Measurements from ENCODE around the gene IL20RA. TPM values are rescaled to one million over a fixed set of nuclear protein-coding genes. Genes with fewer than 3 reads are reported as not detected.

Gene IL20RA
- total and polyA plus RNA-seq, 5 donors from 2014 or later: not detected

GRCh38 chr6:137001977-137002302 lies 42.8 kb downstream of the IL20RA start:
- Histone ChIP-seq H3K36me3 (ENCODE audit: control insufficient read depth, insufficient read depth, low read length) (no peaks in the 10 kb centered on the region), H3K27ac (ENCODE audit: insufficient read depth, low read length, poor library complexity, severe bottlenecking) (no peak overlapping the region), H3K4me1 (ENCODE audit: control insufficient read depth, insufficient read depth, low read length, poor library complexity, severe bottlenecking) (no peaks in the 10 kb centered on the region), H3K27me3 (ENCODE audit: control insufficient read depth, insufficient read depth, low read length) (peaks cover 2% of the 10 kb centered on the region), H3K4me3 (ENCODE audit: low read depth, low read length) (no peak overlapping the region), H3K9me3 (ENCODE audit: control insufficient read depth in 2 of 2, low read length in 2 of 2) (no peaks in the 10 kb centered on the region)
- Mint-ChIP-seq H3K9me3 (no peaks in the 10 kb centered on the region), H3K27ac (no peak overlapping the region), H3K36me3 (no peaks in the 10 kb centered on the region), H3K4me1 (no peaks in the 10 kb centered on the region), H3K4me3 (no peak overlapping the region), H3K27me3 (peaks cover 28% of the 10 kb centered on the region)
- ATAC-seq (ENCODE audit: low read depth in 2 of 2) (no peak), DNase-seq (no peak)

GRCh38 chr6:137001299-137001976 lies 43.3 kb downstream of the IL20RA start:
- Mint-ChIP-seq H3K36me3 (no peaks in the 10 kb centered on the region), H3K27me3 (peaks cover 29% of the 10 kb centered on the region), H3K4me3 (no peak overlapping the region), H3K4me1 (no peaks in the 10 kb centered on the region), H3K27ac (no peak overlapping the region), H3K9me3 (no peaks in the 10 kb centered on the region)
- Histone ChIP-seq H3K4me1 (ENCODE audit: control insufficient read depth, insufficient read depth, low read length, poor library complexity, severe bottlenecking) (no peaks in the 10 kb centered on the region), H3K27me3 (ENCODE audit: control insufficient read depth, insufficient read depth, low read length) (peaks cover 2% of the 10 kb centered on the region), H3K4me3 (ENCODE audit: low read depth, low read length) (no peak overlapping the region), H3K36me3 (ENCODE audit: control insufficient read depth, insufficient read depth, low read length) (no peaks in the 10 kb centered on the region), H3K27ac (ENCODE audit: insufficient read depth, low read length, poor library complexity, severe bottlenecking) (no peak overlapping the region), H3K9me3 (ENCODE audit: control insufficient read depth in 2 of 2, low read length in 2 of 2) (no peaks in the 10 kb centered on the region)
- ATAC-seq (ENCODE audit: low read depth in 2 of 2): no peak
- DNase-seq: no peak

- Mint-ChIP-seq H3K4me1 (no peaks in the 10 kb centered on the region), H3K36me3 (no peaks in the 10 kb centered on the region)
Observed at GRCh38 chr6:137000825-137001224, 43.9 kb downstream of the IL20RA start.

GRCh38 chr6:136995521-136995920 lies 49.2 kb downstream of the IL20RA start:
- Histone ChIP-seq H3K4me1 (ENCODE audit: control insufficient read depth, insufficient read depth, low read length, poor library complexity, severe bottlenecking) (no peaks in the 10 kb centered on the region), H3K27ac (ENCODE audit: insufficient read depth, low read length, poor library complexity, severe bottlenecking) (no peak overlapping the region), H3K9me3 (ENCODE audit: control insufficient read depth in 2 of 2, low read length in 2 of 2) (no peaks in the 10 kb centered on the region), H3K36me3 (ENCODE audit: control insufficient read depth, insufficient read depth, low read length) (no peaks in the 10 kb centered on the region), H3K4me3 (ENCODE audit: low read depth, low read length) (no peak overlapping the region), H3K27me3 (ENCODE audit: control insufficient read depth, insufficient read depth, low read length) (peaks cover 15% of the 10 kb centered on the region)
- H3K4me3 Mint-ChIP-seq: no peak overlapping the region
- no peaks in the 10 kb centered on the region for H3K4me1 Mint-ChIP-seq
- DNase-seq (no peak), ATAC-seq (ENCODE audit: low read depth in 2 of 2) (no peak)
- H3K27ac Mint-ChIP-seq: no peak overlapping the region
- no peaks in the 10 kb centered on the region for H3K36me3 Mint-ChIP-seq
- H3K9me3 Mint-ChIP-seq: peaks cover 0 to 2% (median 0%) of the 10 kb centered on the region in 7 donors
- peaks cover 45% of the 10 kb centered on the region for H3K27me3 Mint-ChIP-seq

More at GRCh38 chr6:137000825-137001224, 43.9 kb downstream of the IL20RA start:
- peaks cover 35% of the 10 kb centered on the region for H3K27me3 Mint-ChIP-seq
- no peaks in the 10 kb centered on the region for H3K36me3 ChIP-seq (ENCODE audit: control insufficient read depth, insufficient read depth, low read length)
- H3K27ac ChIP-seq (ENCODE audit: insufficient read depth, low read length, poor library complexity, severe bottlenecking): no peak overlapping the region
- H3K27ac Mint-ChIP-seq: no peak overlapping the region
- peaks cover 3% of the 10 kb centered on the region for H3K27me3 ChIP-seq (ENCODE audit: control insufficient read depth, insufficient read depth, low read length)
- H3K4me1 ChIP-seq (ENCODE audit: control insufficient read depth, insufficient read depth, low read length, poor library complexity, severe bottlenecking): no peaks in the 10 kb centered on the region
- H3K9me3 Mint-ChIP-seq: no peaks in the 10 kb centered on the region
- no peaks in the 10 kb centered on the region for H3K9me3 ChIP-seq (ENCODE audit: control insufficient read depth in 2 of 2, low read length in 2 of 2)
- H3K4me3 Mint-ChIP-seq: no peak overlapping the region
- no peak overlapping the region for H3K4me3 ChIP-seq (ENCODE audit: low read depth, low read length)
- no peak for DNase-seq
- ATAC-seq (ENCODE audit: low read depth in 2 of 2): no peak

DNA sequence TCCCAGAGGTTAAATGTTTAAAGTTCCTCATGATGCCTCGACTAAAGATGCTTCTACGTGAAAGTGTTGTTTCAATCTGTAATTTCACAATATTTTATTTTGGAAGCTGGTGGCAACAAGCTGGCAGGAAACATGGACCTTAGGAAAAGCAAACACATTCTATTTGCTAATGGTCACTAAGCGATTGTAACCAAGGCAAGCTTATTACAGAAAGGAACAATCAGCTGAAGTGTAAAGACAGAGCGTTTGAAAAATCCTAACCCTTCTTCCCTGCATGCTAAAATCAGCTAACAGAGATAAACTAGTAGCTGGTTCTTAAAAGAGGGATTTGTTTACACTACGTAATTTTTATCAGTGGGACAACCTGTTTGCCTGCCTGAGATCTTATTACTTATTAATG lies 50.0 kb downstream of the IL20RA start:
- Mint-ChIP-seq H3K4me3 (no peak overlapping the region), H3K9me3 (peaks cover 0 to 2% (median 0%) of the 10 kb centered on the region in 7 donors), H3K36me3 (no peaks in the 10 kb centered on the region), H3K27me3 (peaks cover 49% of the 10 kb centered on the region), H3K27ac (no peak overlapping the region), H3K4me1 (peaks cover 0 to 3% (median 0%) of the 10 kb centered on the region in 4 donors)
- Histone ChIP-seq H3K27ac (ENCODE audit: insufficient read depth, low read length, poor library complexity, severe bottlenecking) (no peak overlapping the region), H3K9me3 (ENCODE audit: control insufficient read depth in 2 of 2, low read length in 2 of 2) (no peaks in the 10 kb centered on the region), H3K4me3 (ENCODE audit: low read depth, low read length) (no peak overlapping the region), H3K36me3 (ENCODE audit: control insufficient read depth, insufficient read depth, low read length) (no peaks in the 10 kb centered on the region), H3K4me1 (ENCODE audit: control insufficient read depth, insufficient read depth, low read length, poor library complexity, severe bottlenecking) (peaks cover 1% of the 10 kb centered on the region), H3K27me3 (ENCODE audit: control insufficient read depth, insufficient read depth, low read length) (peaks cover 20% of the 10 kb centered on the region)
- no peak for DNase-seq
- no peak for ATAC-seq (ENCODE audit: low read depth in 2 of 2)

GRCh38 chr6:136992113-136992512 lies 52.7 kb downstream of the IL20RA start:
- Histone ChIP-seq H3K4me3 (ENCODE audit: low read depth, low read length) (no peak overlapping the region), H3K27me3 (ENCODE audit: control insufficient read depth, insufficient read depth, low read length) (peaks cover 39% of the 10 kb centered on the region), H3K27ac (ENCODE audit: insufficient read depth, low read length, poor library complexity, severe bottlenecking) (no peak overlapping the region), H3K9me3 (ENCODE audit: control insufficient read depth in 2 of 2, low read length in 2 of 2) (no peaks in the 10 kb centered on the region), H3K36me3 (ENCODE audit: control insufficient read depth, insufficient read depth, low read length) (no peaks in the 10 kb centered on the region), H3K4me1 (ENCODE audit: control insufficient read depth, insufficient read depth, low read length, poor library complexity, severe bottlenecking) (peaks cover 3% of the 10 kb centered on the region)
- Mint-ChIP-seq H3K27ac (no peak overlapping the region), H3K4me1 (peaks cover 0 to 3% (median 0%) of the 10 kb centered on the region in 4 donors), H3K27me3 (peaks cover 61% of the 10 kb centered on the region), H3K4me3 (no peak overlapping the region), H3K9me3 (peaks cover 0 to 2% (median 0%) of the 10 kb centered on the region in 7 donors), H3K36me3 (no peaks in the 10 kb centered on the region)
- ATAC-seq (ENCODE audit: low read depth in 2 of 2): no peak
- DNase-seq: no peak

GRCh38 chr6:136991646-136992045 lies 53.1 kb downstream of the IL20RA start:
- DNase-seq (no peak), ATAC-seq (ENCODE audit: low read depth in 2 of 2) (no peak)
- peaks cover 61% of the 10 kb centered on the region for H3K27me3 Mint-ChIP-seq
- Histone ChIP-seq H3K4me1 (ENCODE audit: control insufficient read depth, insufficient read depth, low read length, poor library complexity, severe bottlenecking) (peaks cover 3% of the 10 kb centered on the region), H3K27ac (ENCODE audit: insufficient read depth, low read length, poor library complexity, severe bottlenecking) (no peak overlapping the region), H3K27me3 (ENCODE audit: control insufficient read depth, insufficient read depth, low read length) (peaks cover 39% of the 10 kb centered on the region), H3K36me3 (ENCODE audit: control insufficient read depth, insufficient read depth, low read length) (no peaks in the 10 kb centered on the region), H3K9me3 (ENCODE audit: control insufficient read depth in 2 of 2, low read length in 2 of 2) (no peaks in the 10 kb centered on the region), H3K4me3 (ENCODE audit: low read depth, low read length) (no peak overlapping the region)
- H3K4me3 Mint-ChIP-seq: no peak overlapping the region
- H3K4me1 Mint-ChIP-seq: peaks cover 0 to 3% (median 0%) of the 10 kb centered on the region in 4 donors
- no peak overlapping the region for H3K27ac Mint-ChIP-seq
- H3K36me3 Mint-ChIP-seq: no peaks in the 10 kb centered on the region
- peaks cover 0 to 2% (median 0%) of the 10 kb centered on the region in 7 donors for H3K9me3 Mint-ChIP-seq

DNA sequence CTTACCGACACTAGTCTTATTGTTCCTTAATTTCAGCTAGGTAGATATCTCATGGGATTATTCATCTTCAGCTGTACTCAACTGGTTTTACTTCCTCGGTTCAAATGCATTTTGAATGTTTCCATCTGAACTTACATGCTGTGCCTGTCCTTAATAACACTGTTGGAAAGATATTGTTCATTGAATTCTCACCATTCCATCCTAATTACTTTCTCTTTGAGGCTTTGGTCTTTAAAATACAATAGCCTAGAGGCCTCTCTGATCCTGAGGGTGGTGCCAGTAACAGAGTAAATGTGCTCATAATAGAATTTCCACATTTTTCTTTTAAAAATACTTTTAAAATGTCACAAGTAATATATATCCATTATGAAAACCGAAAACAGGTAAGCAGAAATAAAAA lies 54.0 kb downstream of the IL20RA start:
- H3K4me3 Mint-ChIP-seq: no peak overlapping the region
- no peaks in the 10 kb centered on the region for H3K36me3 Mint-ChIP-seq

More for the DNA sequence above, 54.0 kb downstream of the IL20RA start:
- Histone ChIP-seq H3K27me3 (ENCODE audit: control insufficient read depth, insufficient read depth, low read length) (peaks cover 40% of the 10 kb centered on the region), H3K9me3 (ENCODE audit: control insufficient read depth in 2 of 2, low read length in 2 of 2) (no peaks in the 10 kb centered on the region), H3K4me3 (ENCODE audit: low read depth, low read length) (no peak overlapping the region), H3K4me1 (ENCODE audit: control insufficient read depth, insufficient read depth, low read length, poor library complexity, severe bottlenecking) (peaks cover 3% of the 10 kb centered on the region), H3K27ac (ENCODE audit: insufficient read depth, low read length, poor library complexity, severe bottlenecking) (no peak overlapping the region), H3K36me3 (ENCODE audit: control insufficient read depth, insufficient read depth, low read length) (no peaks in the 10 kb centered on the region)
- no peak overlapping the region for H3K27ac Mint-ChIP-seq
- peaks cover 53% of the 10 kb centered on the region for H3K27me3 Mint-ChIP-seq
- ATAC-seq (ENCODE audit: low read depth in 2 of 2) (no peak), DNase-seq (no peak)
- H3K9me3 Mint-ChIP-seq: peaks cover 0 to 2% (median 0%) of the 10 kb centered on the region in 7 donors
- peaks cover 0 to 3% (median 0%) of the 10 kb centered on the region in 4 donors for H3K4me1 Mint-ChIP-seq

Data from CD4-positive, CD25-positive, alpha-beta regulatory T cell (primary cell).